ENCODE data around the gene TUBB2B.

DNA sequence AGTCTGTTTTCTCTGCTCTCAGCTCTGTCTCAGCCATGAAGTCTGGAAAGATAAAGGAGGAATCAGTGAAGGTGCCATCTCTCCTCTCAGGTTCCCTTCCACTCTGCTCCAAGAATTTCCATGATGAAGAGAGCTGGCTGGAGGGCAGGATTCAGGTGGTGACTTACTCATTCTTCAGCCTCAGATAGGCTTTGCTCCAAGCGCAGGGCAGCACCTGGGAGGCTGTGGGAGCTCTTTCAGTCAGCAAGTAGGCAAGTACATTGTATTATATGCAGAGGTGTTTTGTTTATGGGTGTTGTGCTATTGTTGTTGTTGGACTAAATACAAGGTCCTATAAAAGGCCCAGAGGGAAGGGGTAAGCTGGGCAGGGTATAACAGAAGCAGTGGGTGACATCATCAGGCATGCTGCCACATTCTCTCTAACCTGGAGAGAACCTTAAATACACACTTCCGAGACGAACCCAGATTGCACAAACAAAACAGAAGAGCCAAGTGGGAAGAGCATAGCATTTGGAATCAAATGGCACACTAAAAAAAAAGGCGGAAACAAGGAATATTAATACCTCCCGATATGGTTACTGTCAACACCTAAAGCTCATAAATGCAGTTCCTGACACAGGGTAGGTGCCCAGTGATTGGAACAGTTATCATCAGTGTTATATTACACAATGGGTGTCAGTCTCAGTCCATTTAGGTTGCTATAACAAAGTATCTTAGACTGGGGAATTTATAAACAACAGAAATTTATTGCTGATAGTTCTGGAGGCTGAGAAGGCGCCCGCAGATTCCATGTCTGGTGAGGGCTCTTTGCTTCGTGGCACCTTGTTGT, 16.8 kb upstream of the TUBB2B start:
- TF ChIP-seq, protein P1, sequence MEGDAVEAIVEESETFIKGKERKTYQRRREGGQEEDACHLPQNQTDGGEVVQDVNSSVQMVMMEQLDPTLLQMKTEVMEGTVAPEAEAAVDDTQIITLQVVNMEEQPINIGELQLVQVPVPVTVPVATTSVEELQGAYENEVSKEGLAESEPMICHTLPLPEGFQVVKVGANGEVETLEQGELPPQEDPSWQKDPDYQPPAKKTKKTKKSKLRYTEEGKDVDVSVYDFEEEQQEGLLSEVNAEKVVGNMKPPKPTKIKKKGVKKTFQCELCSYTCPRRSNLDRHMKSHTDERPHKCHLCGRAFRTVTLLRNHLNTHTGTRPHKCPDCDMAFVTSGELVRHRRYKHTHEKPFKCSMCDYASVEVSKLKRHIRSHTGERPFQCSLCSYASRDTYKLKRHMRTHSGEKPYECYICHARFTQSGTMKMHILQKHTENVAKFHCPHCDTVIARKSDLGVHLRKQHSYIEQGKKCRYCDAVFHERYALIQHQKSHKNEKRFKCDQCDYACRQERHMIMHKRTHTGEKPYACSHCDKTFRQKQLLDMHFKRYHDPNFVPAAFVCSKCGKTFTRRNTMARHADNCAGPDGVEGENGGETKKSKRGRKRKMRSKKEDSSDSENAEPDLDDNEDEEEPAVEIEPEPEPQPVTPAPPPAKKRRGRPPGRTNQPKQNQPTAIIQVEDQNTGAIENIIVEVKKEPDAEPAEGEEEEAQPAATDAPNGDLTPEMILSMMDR (conservative IDR thresholded peaks at IDR 0.05; ENCODE audit: low read length), result no peak
- no peak for TF ChIP-seq EZH2phosphoT487 (IDR thresholded peaks at IDR 0.05; ENCODE audit: borderline replicate concordance, low read depth, low read length)

All from OCI-LY7 (cell line).